ENCODE measurements around the gene ASTN2. TPM values are rescaled to one million over a fixed set of nuclear protein-coding genes. Genes with fewer than 3 reads are reported as not detected.

Gene ASTN2
- total and polyA plus RNA-seq, 2 experiments from 2014 or later: 7.0 to 24.6 TPM

DNA sequence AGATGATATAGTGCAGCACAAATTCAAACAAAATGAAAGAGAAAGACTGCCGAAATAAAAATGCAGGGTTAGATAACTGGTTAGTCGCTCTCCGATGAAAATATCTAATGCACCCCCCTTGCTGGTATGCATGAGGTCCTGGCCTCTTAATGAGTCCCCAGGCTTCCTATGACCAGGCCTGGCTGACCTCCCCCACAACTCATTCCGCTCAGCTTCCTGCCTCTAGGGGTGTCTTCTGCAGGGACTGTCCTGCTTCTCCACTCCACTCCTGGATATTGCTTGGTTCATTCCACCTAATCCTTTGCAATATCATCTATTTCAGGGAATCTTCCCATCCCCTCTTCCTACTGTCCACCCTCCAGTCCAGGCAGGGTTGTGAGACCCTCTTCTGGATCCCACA is 341.8 kb downstream of the ASTN2 start:
- peak; percentile 23 for DNase-seq (ENCODE audit: low spot score)

DNA sequence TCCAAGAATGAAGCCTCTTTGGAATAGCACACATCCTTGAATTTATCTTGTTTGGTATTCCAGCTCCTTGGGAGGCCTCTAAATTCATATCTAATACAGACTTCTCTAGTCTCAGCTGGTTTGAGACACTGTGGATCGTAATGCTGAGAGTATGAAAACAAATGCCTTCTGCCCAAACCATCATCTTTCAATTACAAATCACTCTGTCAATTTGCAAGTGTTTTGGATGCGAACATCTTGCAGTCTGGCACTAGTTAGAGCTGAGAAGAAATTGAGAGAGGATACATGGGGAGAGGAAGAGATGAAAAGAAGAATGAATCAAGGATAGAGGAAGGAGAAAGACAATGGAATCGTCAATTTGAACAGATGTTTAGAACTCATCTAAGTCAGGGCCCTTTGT is 342.6 kb downstream of the ASTN2 start:
- ATAC-seq (no peak), DNase-seq (ENCODE audit: low spot score) (no peak)
- Mint-ChIP-seq H3K4me1 (peaks cover 34% of the 10 kb centered on the region), H3K27ac (no peak overlapping the region), H3K36me3 (ENCODE audit: low read depth) (no peaks in the 10 kb centered on the region; the same call in 2 of the 3 replicates), H3K4me3 (peak overlapping the region; percentile 72), H3K9me3 (peaks cover 5% of the 10 kb centered on the region; the same call in 1 of the 3 replicates), H3K27me3 (ENCODE audit: insufficient read depth, low read depth, poor library complexity) (peaks cover 5% of the 10 kb centered on the region)
- Histone ChIP-seq H3K27me3 (ENCODE audit: insufficient read depth) (no peaks in the 10 kb centered on the region), H3K79me2 (replicated peaks; ENCODE audit: insufficient read depth) (no peaks in the 10 kb centered on the region), H3K4me2 (peak overlapping the region; percentile 70), H2AFZ (no peak overlapping the region; the same call in 1 of the 2 replicates), H4K20me1 (replicated peaks; ENCODE audit: insufficient read depth) (no peaks in the 10 kb centered on the region), H3K4me1 (ENCODE audit: insufficient read depth) (peaks cover 25% of the 10 kb centered on the region), H3K36me3 (ENCODE audit: insufficient read depth) (no peaks in the 10 kb centered on the region), H3K4me3 (peak overlapping the region; percentile 60), H3K27ac (ENCODE audit: low read depth) (peak overlapping the region; percentile 46), H3F3A (replicated peaks; ENCODE audit: low read depth) (no peaks in the 10 kb centered on the region), H3K9me2 (ENCODE audit: insufficient read depth) (no peaks in the 10 kb centered on the region)
- no peak for TF ChIP-seq CREB1 (CRISPR knock-in tag; IDR thresholded peaks at IDR 0.05; ENCODE audit: low read depth)
- TF ChIP-seq, protein P1, sequence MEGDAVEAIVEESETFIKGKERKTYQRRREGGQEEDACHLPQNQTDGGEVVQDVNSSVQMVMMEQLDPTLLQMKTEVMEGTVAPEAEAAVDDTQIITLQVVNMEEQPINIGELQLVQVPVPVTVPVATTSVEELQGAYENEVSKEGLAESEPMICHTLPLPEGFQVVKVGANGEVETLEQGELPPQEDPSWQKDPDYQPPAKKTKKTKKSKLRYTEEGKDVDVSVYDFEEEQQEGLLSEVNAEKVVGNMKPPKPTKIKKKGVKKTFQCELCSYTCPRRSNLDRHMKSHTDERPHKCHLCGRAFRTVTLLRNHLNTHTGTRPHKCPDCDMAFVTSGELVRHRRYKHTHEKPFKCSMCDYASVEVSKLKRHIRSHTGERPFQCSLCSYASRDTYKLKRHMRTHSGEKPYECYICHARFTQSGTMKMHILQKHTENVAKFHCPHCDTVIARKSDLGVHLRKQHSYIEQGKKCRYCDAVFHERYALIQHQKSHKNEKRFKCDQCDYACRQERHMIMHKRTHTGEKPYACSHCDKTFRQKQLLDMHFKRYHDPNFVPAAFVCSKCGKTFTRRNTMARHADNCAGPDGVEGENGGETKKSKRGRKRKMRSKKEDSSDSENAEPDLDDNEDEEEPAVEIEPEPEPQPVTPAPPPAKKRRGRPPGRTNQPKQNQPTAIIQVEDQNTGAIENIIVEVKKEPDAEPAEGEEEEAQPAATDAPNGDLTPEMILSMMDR (conservative IDR thresholded peaks at IDR 0.05; ENCODE audit: low read depth in 2 of 2): no peak
- no peak for TF ChIP-seq ZNF331 (CRISPR knock-in tag; IDR thresholded peaks at IDR 0.05; ENCODE audit: low read depth)
- TF ChIP-seq NANOG (IDR thresholded peaks at IDR 0.05; ENCODE audit: borderline replicate concordance): no peak
- TF ChIP-seq STAT1 (IDR thresholded peaks at IDR 0.05; ENCODE audit: unreplicated experiment): no peak
- no peak for TF ChIP-seq JUNB (IDR thresholded peaks at IDR 0.05; ENCODE audit: unreplicated experiment)
- no peak for TF ChIP-seq POLR2AphosphoS5 (IDR thresholded peaks at IDR 0.05; ENCODE audit: low read depth)
- TF ChIP-seq EZH2phosphoT487 (IDR thresholded peaks at IDR 0.05; ENCODE audit: unreplicated experiment): no peak
- TF ChIP-seq, protein P2, sequence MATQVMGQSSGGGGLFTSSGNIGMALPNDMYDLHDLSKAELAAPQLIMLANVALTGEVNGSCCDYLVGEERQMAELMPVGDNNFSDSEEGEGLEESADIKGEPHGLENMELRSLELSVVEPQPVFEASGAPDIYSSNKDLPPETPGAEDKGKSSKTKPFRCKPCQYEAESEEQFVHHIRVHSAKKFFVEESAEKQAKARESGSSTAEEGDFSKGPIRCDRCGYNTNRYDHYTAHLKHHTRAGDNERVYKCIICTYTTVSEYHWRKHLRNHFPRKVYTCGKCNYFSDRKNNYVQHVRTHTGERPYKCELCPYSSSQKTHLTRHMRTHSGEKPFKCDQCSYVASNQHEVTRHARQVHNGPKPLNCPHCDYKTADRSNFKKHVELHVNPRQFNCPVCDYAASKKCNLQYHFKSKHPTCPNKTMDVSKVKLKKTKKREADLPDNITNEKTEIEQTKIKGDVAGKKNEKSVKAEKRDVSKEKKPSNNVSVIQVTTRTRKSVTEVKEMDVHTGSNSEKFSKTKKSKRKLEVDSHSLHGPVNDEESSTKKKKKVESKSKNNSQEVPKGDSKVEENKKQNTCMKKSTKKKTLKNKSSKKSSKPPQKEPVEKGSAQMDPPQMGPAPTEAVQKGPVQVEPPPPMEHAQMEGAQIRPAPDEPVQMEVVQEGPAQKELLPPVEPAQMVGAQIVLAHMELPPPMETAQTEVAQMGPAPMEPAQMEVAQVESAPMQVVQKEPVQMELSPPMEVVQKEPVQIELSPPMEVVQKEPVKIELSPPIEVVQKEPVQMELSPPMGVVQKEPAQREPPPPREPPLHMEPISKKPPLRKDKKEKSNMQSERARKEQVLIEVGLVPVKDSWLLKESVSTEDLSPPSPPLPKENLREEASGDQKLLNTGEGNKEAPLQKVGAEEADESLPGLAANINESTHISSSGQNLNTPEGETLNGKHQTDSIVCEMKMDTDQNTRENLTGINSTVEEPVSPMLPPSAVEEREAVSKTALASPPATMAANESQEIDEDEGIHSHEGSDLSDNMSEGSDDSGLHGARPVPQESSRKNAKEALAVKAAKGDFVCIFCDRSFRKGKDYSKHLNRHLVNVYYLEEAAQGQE (IDR thresholded peaks at IDR 0.05; ENCODE audit: unreplicated experiment): no peak
- TF ChIP-seq ZNF114 (CRISPR knock-in tag; IDR thresholded peaks at IDR 0.05): no peak
- no peak for TF ChIP-seq EZH2 (IDR thresholded peaks at IDR 0.05; ENCODE audit: low read depth, unreplicated experiment)

More for the DNA sequence above, 341.8 kb downstream of the ASTN2 start:
- no peaks in the 10 kb centered on the region for H3F3A ChIP-seq (replicated peaks; ENCODE audit: low read depth)
- peaks cover 25% of the 10 kb centered on the region for H3K4me1 ChIP-seq (ENCODE audit: insufficient read depth)
- ATAC-seq: peak; percentile 71
- peaks cover 5% of the 10 kb centered on the region for H3K27me3 Mint-ChIP-seq (ENCODE audit: insufficient read depth, low read depth, poor library complexity)
- no peaks in the 10 kb centered on the region; the same call in 2 of the 3 replicates for H3K36me3 Mint-ChIP-seq (ENCODE audit: low read depth)
- no peaks in the 10 kb centered on the region for H3K36me3 ChIP-seq (ENCODE audit: insufficient read depth)
- no peaks in the 10 kb centered on the region for H3K9me2 ChIP-seq (ENCODE audit: insufficient read depth)
- peaks cover 5% of the 10 kb centered on the region; the same call in 1 of the 3 replicates for H3K9me3 Mint-ChIP-seq
- no peaks in the 10 kb centered on the region for H4K20me1 ChIP-seq (replicated peaks; ENCODE audit: insufficient read depth)
- no peak overlapping the region for H3K4me2 ChIP-seq
- H3K27ac ChIP-seq (ENCODE audit: low read depth): no peak overlapping the region
- TF ChIP-seq, protein P1 (conservative IDR thresholded peaks at IDR 0.05; ENCODE audit: low read depth in 2 of 2): 0 out of 4 replicates have a peak, but pooled peaks of 1 of the 2 experiments have one; percentile 7
- TF ChIP-seq CREB1 (CRISPR knock-in tag; IDR thresholded peaks at IDR 0.05; ENCODE audit: low read depth): no peak
- no peaks in the 10 kb centered on the region for H3K27me3 ChIP-seq (ENCODE audit: insufficient read depth)
- peaks cover 34% of the 10 kb centered on the region for H3K4me1 Mint-ChIP-seq
- no peak overlapping the region for H3K27ac Mint-ChIP-seq
- H3K4me3 Mint-ChIP-seq: no peak overlapping the region; the same call in 2 of the 3 replicates
- H3K79me2 ChIP-seq (replicated peaks; ENCODE audit: insufficient read depth): no peaks in the 10 kb centered on the region
- H2AFZ ChIP-seq: no peak overlapping the region
- H3K4me3 ChIP-seq: no peak overlapping the region

All from GM23338 (cell line).